DMS153 treated with DMSO at 0.1 percent for 48 hours (cell line): ENCODE results near the gene RNF213.
"Not testable (repeated sequence)": the region's sequence is repeated elsewhere in the genome, so short reads cannot be mapped to it uniquely, and the experiment has no call there.

Experiments used
- DNase-seq: peaks from one replicate; lab custom pipeline; 2025; ENCODE audit not compliant: unreplicated experiment; lab: John Stamatoyannopoulos, UW

The RNF213 gene

DNA sequence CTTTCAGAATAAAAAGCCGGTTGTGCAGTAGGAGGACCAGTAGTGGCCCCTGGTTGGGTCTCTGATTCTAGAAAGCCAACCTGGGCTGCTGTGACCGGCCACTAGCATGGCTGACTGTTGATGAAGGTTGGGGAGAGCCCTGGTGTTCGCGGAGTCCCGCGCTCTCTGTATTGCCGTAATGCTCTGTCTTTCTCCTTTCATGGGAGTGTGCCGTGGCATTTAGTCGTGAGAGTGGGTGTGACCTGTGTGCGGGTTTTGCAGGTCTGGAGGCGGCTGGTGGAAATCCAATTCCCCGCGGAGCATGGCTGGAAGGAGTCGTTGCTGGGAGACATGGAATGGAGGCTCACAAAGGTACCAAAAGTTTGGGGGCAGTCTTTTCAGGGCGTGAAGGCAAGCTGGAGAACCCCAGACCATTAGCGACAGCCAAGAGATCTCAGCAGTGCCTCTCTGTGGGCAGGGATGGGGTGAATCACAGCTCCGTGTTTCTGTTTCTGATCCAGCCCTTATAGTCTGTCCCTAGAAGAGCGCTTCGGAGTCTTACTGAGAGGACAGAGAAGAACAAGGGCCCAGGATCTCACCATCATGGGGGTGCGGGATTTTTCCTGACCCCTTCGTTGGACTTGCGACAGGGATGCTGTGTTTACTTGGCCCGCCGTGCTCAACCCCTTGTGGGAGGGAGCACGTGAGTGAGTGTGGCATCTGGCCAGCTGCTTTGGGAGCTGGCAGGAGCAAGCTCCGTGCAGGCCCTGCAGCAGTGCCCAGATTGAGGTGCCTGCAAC is 56.5 kb downstream of the RNF213 start:
- DNase-seq: no peak

DNA sequence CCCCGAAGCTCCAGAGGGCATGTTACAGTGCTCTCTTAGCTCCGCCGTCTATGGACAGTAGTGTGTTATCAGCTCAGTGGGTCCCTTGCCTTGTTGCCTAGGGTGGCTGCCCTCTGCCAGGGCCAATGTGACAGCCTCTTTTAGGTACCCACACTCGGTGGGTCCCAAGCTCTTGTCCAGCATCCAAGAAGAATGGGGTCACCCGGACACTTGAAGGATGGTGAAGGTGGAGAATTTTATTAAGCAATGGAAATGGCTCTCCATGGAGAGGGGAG is 57.0 kb downstream of the RNF213 start:
- no peak for DNase-seq

DNA sequence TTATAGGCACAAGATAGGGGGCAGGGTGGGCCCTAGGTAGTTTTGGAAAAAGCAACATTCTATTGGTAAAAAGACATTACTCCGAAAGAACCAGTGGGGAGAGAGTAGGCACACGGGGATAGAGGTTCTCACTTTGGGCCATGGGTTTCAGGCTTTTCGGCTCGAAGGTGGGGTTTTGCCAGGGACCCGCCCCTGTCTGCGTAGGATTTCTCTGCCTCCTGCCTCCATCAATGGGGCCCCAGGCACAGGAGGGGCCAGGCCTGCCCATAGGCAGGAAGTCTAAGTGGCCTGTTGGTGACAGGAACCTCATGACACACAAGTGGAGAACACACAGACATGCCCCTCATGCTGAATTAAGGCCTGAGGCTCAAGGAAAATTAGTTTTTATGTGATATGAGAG is 57.5 kb downstream of the RNF213 start:
- DNase-seq: no peak

DNA sequence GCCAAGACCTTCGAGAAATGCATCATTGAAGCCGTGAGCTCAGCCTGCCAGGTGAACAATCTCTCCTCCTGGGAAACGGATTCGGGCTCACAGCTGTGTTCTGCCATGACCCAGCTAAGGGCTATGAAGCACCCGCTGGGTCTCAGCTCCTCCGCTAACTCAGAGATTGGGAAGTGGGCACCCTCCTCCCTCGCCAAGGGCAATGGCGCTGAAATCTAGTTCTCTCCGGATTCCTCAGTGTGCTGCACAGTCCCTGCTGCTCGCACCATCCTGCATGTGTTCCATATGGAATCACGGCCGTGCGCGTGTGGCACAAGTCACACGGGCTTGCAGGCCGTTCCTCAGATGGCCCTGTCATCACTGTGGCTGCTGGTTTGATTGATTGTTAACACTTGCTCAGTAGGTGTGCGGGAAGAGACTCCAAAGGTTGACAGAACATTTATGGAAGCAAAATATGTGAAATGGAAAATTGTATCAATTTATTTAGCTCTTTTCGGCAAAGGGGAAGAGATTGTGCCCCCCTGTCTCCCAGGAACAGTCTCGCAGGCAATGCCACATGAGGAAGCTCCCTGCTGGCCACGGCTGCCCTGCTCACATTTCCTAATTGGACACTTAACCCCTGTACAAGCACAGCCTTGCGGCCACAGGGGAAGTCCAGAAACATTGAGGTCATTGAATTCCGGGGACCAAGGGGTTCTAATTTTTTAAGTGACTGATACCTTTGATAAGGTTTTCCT is 58.8 kb downstream of the RNF213 start:
- DNase-seq: no peak

DNA sequence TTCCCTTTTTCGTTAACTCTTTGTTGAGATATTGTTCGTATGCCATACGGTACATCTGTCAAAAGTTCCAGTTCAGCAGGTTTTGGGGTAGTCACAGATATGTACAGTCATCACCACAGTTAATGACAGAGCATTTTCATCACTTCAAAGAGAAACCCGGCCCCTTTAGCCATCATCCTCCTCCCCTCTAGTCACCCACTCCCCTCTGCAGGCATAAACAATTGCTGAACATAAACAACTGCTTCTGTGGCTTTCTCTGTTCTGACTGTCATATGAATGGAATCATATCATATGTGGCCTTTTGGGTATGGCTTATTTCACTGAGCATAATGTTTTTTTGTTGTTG is 59.3 kb downstream of the RNF213 start:
- no peak for DNase-seq

DNA sequence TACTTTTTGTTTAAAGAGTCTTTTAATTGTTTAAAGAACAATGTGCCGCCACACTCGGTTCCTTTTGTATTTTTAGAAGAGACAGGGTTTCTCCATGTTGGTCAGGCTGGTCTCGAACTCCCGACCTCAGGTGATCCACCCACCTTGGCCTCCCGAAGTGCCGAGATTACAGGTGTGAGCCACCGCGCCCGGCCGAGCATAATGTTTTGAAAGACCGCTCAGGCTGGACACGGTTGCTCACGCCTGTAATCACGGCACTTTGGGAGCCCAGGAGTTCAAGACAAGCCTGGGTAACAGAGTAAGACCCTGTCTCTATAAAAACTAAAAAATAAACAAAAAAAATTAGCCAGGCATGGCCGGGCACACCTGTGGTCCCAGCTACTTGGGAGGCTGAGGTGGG is 59.8 kb downstream of the RNF213 start:
- no peak for DNase-seq

DNA sequence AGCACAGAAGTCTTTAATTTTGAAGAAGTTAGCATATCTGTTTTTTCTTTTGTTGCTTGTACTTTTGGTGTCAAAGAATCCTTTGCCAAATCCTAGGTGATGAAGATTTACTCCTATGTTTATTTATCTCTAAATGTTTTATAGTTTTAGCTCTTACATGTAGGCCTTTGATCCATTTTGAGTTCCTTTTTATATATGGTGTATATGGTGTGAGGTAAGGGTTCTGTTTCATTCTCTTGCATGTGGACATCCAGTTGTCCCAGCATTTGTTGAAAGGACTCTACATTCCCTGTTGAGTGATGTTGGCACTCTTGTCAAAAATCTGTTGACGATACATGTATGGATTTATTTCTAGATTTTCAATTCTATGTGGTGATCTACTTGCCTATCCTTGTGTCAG is 62.2 kb downstream of the RNF213 start:
- DNase-seq: no peak

DNA sequence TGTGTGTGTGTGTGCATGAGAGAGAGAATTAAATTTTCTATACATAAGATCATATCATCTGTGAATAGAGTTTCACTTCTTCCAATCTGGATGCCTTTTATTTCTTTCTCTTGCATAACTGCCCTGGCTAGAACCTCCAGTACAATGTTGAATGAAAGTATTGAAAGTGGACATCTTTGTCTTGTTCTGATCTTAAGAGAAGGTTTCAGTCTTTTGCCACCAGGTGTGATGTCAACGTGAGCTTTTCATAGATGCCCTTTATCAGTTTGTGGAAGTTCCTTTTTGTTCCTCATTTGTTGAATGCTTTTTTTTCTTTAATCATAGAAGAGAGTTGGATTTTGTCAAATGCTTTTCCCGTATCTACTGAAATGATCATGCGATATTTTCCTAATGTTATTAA is 63.3 kb downstream of the RNF213 start:
- no peak for DNase-seq

DNA sequence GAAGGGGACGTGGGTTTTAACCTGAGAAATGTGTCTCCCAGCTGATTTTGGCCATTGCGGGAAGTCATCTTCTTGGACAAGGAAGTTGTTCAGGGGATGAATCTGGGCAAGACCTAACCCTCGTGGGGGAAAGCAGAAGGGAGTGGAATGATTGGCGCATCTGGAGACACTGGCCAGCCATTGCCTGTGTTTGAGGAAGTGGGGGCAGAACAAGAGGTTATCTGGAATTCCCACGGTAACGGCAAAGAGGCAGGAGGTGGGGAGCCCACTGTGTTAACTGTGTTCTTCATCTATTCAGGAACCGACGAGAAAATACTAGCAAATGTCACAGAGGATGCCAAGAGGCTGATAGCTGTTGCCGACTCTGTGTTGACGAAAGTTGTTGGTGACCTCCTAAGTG is 66.9 kb downstream of the RNF213 start:
- DNase-seq: no peak

DNA sequence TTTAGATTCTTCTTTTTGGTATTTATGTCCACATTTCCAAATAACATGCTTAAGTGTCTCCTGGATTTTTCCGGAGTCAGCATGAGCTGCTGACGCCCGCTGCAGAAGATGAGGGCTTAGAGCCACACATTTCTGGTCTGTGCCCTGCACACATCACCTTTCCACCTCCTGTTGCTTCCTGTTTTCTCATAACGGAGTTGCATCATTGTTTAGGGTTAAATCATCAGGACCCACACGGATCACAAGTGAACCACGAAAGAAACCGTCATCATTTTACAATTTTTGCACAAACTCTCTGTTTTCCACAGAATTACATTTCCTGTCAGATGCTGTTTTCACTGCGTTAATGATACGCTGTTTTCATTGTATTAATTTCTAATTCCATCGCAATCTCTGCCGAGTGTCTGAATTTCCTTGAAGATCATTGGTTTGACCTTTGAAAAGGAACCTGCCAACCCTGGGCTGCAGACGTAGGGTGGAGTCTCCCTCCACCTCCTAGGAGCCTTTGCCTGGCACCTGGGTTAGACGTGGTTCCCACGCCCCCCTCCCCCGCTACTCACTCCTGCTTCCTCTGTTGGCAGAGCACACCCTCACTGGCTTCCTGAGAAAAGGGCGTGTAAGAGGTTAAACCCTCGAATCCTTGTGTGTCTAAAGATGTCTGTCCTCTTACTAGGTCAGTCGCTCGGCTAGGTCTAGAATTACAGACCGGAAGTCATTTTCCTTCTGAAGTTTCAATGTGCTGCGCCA is 68.2 kb downstream of the RNF213 start:
- DNase-seq: no peak

DNA sequence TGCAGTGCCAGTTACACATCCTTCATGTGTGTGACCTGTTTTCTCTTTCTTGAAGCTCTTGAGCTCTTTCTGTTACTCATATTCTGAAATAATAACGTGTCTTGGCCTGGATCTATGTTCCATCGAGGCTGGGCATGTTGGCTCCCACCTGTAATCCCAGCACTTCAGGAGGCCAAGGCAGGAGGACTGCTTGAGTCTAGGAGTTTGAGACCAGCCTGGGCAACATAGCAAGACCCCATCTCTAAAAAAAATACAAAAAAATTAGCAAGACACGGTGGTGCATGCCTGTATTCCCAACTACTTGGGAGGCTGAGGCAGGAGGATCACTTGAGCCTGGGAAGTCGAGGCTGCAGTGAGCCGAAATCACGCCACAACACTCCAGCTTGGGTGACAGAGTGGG is 68.8 kb downstream of the RNF213 start:
- DNase-seq: not testable (repeated sequence)

DNA sequence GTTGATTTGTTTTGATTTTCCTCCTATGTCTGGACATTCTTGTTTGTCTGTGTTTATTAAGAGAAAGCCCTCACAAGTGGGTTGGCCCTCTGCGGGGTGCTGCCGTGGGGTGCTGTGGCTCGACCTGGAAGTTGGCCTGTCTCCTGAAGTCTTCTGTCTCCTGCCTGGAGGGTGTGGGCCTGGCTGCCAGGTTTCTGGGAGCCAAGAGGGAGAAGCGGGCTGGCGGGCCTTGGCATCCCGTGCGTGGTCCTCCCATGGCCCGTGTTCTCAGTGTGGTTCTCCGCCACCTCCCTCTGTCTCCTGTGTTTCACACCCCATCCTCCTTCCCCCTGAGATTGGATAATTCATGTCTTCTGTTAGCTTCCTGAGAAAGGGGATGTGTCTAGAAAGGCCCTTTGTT is 69.6 kb downstream of the RNF213 start:
- no peak for DNase-seq

DNA sequence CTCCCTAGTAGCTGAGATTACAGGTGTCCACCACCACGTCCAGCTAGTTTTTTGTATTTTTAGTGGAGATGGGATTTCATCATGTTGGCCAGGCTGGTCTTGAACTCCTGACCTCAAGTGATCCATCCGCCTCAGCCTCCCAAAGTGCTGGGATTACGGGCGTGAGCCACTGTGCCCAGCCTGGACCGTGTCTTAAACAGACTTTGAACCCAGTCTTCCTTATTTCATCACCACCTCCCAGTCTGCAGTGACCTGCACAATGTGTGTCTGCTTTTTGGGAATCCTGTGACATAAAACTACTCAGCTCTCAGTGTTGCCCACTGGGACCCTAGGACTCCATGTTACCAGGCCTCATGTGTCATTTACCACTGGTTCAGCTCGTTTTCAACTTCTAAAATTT is 70.3 kb downstream of the RNF213 start:
- not testable (repeated sequence) for DNase-seq

DNA sequence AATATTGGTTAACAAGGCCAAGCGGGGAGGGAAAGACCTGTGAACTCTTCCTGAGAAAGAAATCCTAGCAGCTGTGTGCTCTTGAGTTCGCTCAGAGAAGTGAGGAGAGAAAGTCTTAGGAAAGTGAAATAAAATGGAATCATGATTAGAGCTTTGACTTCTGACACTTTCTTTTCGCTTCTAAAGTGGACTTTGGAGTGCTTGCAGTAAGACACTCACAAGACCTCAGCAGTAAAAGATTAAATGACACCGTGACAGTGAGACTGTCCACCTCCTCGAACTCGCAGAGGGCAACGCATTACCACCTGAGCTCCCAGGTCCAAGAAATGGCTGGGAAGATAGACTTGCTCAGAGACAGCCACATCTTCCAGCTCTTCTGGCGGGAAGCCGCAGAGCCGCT is 71.2 kb downstream of the RNF213 start:
- DNase-seq: no peak

DNA sequence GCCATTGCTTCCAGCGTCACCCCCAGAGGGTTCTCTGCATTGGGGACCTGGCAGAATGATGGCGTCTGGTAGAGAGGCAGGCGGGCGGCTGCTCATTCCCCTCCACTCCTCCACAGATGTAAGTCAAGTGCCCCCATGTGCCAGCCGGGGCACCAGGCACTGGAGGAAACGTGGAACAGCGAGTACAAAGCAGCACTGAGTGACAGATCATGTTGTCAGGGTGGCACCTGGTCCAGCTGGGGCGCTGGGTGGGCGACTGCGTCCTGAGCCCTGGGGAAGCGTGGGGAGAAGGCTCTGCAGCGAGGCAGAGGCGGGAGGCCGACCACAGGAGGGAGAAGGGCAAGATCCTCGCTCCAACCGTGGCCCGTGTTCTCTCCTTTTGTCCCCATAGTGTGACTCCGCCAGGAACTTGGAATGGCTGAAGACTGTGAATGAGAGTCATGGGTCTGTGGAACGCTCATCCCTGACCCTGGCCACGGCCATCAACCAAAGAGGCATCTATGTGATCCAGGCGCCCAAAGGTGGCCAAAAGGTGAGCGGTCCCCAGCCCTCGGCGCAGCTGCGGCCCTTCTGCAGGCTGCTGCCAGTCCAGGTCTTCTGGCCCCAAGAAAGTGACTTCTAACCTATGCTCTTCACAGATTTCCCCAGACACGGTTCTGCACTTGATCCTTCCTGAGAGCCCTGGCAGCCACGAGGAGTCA is 76.7 kb downstream of the RNF213 start:
- no peak for DNase-seq

DNA sequence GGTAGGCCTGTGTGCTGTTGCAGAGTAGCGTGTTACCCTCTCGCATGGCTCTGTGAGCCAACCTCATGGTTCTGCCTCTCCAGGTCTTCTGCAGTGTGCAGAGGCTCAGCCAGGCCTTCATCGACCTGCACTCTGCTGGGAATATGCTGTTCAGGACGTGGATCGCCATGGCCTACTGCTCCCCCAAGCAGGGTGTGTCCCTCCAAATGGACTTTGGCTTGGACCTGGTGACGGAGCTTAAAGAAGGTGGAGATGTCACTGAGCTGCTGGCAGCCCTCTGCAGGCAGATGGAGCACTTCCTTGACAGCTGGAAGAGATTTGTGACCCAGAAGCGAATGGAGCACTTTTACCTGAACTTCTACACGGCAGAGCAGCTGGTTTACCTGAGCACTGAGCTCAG is 78.5 kb downstream of the RNF213 start:
- DNase-seq: no peak

DNA sequence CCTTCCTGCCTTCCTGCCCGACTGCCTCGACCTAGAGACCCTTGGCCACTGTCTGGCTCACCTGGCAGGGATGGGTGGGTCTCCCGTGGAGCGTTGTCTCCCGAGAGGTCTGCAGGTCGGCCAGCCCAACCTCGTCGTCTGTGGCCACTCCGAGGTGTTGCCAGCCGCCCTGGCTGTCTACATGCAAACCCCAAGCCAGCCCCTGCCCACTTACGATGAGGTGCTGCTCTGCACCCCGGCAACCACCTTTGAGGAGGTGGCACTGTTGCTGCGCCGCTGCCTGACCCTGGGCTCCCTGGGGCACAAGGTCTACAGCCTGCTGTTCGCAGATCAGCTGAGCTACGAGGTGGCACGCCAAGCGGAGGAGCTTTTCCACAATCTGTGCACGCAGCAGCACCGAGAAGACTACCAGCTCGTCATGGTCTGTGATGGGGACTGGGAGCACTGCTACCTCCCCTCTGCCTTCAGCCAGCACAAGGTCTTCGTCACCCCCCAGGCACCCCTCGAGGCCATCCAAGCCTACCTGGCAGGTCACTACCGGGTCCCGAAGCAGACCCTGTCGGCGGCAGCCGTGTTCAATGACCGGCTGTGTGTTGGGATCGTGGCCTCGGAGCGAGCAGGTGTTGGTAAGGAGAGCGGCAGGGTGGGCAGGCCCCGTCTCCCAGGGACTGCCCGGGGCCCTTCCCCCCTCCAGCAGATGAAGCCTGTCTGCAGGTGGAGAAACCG is 79.2 kb downstream of the RNF213 start:
- no peak for DNase-seq

DNA sequence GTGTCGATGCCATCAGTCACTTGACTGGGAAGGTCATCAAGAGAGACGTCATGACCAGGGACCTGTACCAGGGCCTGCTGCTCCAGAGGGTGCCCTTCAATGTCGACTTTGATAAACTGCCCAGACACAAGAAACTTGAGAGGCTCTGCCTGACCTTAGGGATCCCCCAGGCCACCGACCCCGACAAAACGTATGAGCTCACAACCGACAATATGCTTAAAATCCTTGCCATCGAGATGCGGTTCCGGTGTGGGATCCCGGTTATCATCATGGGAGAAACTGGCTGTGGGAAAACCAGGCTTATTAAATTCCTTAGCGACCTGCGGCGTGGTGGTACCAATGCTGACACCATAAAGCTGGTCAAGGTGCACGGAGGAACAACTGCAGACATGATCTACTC is 84.7 kb downstream of the RNF213 start:
- no peak for DNase-seq

DNA sequence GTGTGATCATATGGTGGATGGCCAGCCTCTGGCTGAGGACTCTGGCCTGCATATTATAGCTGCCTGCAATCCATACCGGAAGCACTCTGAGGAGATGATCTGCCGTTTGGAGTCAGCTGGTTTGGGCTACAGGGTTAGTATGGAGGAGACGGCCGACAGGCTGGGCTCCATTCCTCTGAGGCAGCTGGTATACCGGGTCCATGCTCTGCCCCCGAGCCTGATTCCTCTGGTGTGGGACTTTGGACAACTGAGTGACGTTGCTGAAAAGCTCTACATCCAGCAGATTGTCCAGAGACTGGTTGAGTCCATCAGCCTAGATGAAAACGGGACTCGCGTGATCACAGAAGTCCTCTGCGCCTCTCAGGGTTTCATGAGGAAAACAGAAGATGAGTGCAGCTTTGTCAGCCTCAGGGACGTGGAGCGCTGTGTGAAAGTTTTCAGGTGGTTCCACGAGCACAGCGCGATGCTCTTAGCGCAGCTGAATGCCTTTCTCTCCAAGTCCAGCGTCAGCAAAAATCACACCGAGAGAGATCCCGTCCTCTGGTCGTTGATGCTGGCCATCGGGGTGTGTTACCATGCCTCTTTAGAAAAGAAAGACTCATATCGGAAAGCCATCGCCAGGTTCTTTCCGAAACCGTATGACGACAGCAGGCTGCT is 85.3 kb downstream of the RNF213 start:
- DNase-seq: no peak

DNA sequence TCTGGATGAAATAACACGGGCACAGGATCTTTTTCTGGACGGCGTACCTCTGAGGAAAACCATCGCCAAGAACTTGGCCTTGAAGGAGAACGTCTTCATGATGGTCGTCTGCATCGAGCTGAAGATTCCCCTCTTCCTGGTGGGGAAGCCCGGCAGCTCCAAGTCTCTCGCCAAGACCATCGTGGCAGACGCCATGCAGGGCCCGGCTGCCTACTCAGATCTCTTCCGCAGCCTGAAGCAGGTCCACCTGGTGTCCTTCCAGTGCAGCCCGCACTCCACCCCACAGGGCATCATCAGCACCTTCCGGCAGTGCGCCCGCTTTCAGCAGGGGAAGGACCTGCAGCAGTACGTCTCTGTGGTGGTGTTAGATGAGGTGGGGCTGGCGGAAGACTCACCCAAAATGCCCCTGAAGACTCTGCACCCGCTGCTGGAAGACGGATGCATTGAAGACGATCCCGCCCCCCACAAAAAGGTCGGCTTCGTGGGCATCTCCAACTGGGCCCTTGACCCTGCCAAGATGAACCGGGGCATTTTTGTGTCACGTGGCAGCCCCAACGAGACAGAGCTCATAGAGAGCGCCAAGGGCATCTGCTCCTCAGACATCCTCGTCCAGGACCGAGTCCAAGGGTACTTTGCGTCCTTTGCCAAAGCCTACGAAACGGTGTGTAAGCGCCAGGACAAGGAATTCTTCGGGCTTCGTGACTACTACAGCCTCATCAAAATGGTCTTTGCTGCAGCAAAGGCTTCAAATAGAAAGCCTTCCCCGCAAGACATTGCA is 86.0 kb downstream of the RNF213 start:
- DNase-seq: no peak
